Measurements from ENCODE around the gene PAFAH1B2. TPM values are rescaled to one million over a fixed set of nuclear protein-coding genes. Genes with fewer than 3 reads are reported as not detected.

PAFAH1B2 gene
- total RNA-seq, 1 donor from 2014 or later = 98.6 TPM

DNA sequence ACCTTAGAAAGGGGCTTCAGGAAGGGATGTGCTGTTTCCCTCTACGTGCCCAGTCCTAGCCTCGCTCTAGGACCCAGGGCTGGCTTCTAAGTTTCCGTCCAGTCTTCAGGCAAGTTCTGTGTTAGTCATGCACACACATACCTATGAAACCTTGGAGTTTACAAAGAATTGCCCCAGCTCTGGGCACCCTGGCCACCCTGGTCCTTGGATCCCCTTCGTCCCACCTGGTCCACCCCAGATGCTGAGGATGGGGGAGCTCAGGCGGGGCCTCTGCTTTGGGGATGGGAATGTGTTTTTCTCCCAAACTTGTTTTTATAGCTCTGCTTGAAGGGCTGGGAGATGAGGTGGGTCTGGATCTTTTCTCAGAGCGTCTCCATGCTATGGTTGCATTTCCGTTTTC lies 52.9 kb downstream of the PAFAH1B2 start:
- peaks cover 33% of the 10 kb centered on the region for H3K4me1 Mint-ChIP-seq
- no peak overlapping the region for H3K4me3 Mint-ChIP-seq
- no peaks in the 10 kb centered on the region for H3K27me3 Mint-ChIP-seq (ENCODE audit: low read depth)
- DNase-seq (ENCODE audit: low spot score in 2 of 2, unreplicated experiment in 2 of 2) = no peak
- peak overlapping the region; percentile 96 for H3K27ac Mint-ChIP-seq
- TF ChIP-seq, protein P1, sequence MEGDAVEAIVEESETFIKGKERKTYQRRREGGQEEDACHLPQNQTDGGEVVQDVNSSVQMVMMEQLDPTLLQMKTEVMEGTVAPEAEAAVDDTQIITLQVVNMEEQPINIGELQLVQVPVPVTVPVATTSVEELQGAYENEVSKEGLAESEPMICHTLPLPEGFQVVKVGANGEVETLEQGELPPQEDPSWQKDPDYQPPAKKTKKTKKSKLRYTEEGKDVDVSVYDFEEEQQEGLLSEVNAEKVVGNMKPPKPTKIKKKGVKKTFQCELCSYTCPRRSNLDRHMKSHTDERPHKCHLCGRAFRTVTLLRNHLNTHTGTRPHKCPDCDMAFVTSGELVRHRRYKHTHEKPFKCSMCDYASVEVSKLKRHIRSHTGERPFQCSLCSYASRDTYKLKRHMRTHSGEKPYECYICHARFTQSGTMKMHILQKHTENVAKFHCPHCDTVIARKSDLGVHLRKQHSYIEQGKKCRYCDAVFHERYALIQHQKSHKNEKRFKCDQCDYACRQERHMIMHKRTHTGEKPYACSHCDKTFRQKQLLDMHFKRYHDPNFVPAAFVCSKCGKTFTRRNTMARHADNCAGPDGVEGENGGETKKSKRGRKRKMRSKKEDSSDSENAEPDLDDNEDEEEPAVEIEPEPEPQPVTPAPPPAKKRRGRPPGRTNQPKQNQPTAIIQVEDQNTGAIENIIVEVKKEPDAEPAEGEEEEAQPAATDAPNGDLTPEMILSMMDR (IDR thresholded peaks at IDR 0.05; ENCODE audit: unreplicated experiment) = no peak
- H3K36me3 Mint-ChIP-seq = peaks cover 4% of the 10 kb centered on the region
- H3K9me3 Mint-ChIP-seq = no peaks in the 10 kb centered on the region

DNA sequence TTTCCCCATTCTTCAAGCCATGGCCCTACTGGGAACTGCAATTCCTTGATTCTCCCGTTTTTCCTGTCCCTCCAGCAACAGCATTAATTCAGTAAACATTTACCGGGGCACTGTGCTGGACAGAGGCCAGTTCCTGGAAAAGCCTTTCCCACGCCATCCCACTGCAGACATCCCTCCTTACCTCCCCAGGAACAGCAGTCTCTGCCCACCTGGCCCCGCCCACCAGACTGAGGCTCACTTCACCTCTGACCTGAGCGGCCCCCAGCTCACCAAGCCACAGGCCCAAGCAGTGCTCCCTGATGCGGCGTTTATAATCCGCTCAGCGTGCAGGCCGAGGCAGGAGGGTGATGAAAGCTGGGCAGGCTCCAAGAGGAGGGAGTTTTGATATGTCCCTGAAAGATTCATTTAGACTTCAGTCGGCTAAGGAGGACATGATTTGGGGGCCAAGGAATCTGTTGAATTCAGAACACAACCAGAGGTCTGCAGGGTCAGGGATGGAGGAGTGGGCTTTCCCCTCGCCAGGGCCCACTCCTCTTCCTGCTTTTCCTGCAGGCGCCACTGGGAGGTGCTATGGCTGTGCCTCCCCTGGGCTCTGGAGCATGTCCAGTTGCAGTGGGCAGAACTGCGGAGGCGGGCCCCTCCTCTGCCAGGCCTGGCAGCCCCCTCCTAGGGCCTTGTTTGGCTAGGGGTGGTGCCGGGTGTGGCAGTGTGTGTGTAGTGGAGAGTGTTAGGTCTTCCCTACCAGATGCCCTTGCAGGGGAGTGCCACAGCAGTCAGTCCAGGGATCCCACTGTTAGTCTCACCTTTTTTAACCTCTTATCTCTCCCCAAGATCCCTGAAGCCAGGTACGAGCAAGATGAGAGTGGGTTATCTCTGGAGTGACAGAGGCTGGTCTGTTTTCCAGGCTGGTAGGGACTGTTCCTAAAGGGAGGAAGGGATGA lies 53.7 kb downstream of the PAFAH1B2 start:
- peaks cover 33% of the 10 kb centered on the region for H3K4me1 Mint-ChIP-seq
- no peaks in the 10 kb centered on the region for H3K27me3 Mint-ChIP-seq (ENCODE audit: low read depth)
- H3K4me3 Mint-ChIP-seq = peak overlapping the region; percentile 34
- DNase-seq (ENCODE audit: low spot score in 2 of 2, unreplicated experiment in 2 of 2) = peak in 1 of 2 experiments; percentile 60
- peaks cover 4% of the 10 kb centered on the region for H3K36me3 Mint-ChIP-seq
- TF ChIP-seq, protein P1 (IDR thresholded peaks at IDR 0.05; ENCODE audit: unreplicated experiment) = no peak
- peak overlapping the region; percentile 96 for H3K27ac Mint-ChIP-seq
- no peaks in the 10 kb centered on the region for H3K9me3 Mint-ChIP-seq

DNA sequence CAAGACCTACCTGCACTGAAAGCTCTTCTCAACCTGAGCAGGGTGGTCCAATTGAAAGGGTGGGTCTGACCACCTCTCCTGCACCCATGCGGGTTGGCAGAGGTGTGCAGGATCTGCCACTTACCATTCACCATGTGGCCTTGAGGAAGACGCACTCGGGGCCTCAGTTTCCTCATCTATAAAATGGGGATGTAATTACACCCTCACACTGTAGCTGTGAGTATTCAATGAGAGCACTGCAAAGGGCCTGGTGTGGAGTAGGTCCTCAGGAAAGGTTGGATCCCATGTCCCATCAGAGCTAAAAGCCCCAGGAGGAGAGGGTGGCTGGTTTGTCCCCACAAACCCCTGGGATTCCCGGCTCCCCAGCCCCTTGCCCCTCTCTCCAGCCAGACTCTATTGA lies 54.5 kb downstream of the PAFAH1B2 start:
- H3K27me3 Mint-ChIP-seq (ENCODE audit: low read depth) = no peaks in the 10 kb centered on the region
- peaks cover 33% of the 10 kb centered on the region for H3K4me1 Mint-ChIP-seq
- H3K36me3 Mint-ChIP-seq = no peaks in the 10 kb centered on the region
- peak overlapping the region; percentile 96 for H3K27ac Mint-ChIP-seq
- TF ChIP-seq, protein P1 (IDR thresholded peaks at IDR 0.05; ENCODE audit: unreplicated experiment) = no peak
- peak overlapping the region; percentile 71 for H3K4me3 Mint-ChIP-seq
- no peak for DNase-seq (ENCODE audit: low spot score in 2 of 2, unreplicated experiment in 2 of 2)
- no peaks in the 10 kb centered on the region for H3K9me3 Mint-ChIP-seq

DNA sequence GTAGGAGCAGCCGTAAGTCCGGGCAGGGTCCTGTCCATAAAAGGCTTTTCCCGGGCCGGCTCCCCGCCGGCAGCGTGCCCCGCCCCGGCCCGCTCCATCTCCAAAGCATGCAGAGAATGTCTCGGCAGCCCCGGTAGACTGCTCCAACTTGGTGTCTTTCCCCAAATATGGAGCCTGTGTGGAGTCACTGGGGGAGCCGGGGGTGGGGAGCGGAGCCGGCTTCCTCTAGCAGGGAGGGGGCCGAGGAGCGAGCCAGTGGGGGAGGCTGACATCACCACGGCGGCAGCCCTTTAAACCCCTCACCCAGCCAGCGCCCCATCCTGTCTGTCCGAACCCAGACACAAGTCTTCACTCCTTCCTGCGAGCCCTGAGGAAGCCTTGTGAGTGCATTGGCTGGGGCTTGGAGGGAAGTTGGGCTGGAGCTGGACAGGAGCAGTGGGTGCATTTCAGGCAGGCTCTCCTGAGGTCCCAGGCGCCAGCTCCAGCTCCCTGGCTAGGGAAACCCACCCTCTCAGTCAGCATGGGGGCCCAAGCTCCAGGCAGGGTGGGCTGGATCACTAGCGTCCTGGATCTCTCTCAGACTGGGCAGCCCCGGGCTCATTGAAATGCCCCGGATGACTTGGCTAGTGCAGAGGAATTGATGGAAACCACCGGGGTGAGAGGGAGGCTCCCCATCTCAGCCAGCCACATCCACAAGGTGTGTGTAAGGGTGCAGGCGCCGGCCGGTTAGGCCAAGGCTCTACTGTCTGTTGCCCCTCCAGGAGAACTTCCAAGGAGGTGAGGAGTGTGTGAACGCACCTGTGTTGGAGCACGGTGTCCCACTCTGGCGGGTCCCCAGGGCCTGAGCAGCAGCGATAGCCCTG lies 55.2 kb downstream of the PAFAH1B2 start, which contains the start of gene TAGLN:
Gene TAGLN (plus strand): TSS at position 318 of the 863 bp plus-strand sequence. CDS start 3,644 bp downstream, outside the sequence.
- no peaks in the 10 kb centered on the region for H3K36me3 Mint-ChIP-seq
- H3K4me1 Mint-ChIP-seq = peaks cover 33% of the 10 kb centered on the region
- H3K4me3 Mint-ChIP-seq = peak within 1 kb of the TSS; percentile 71
- H3K27me3 Mint-ChIP-seq (ENCODE audit: low read depth) = no peaks in the 10 kb centered on the region
- TF ChIP-seq, protein P1 (IDR thresholded peaks at IDR 0.05; ENCODE audit: unreplicated experiment) = no peak
- DNase-seq (ENCODE audit: low spot score in 2 of 2, unreplicated experiment in 2 of 2) = peak; percentile 68 to 83
- H3K9me3 Mint-ChIP-seq = no peaks in the 10 kb centered on the region
- H3K27ac Mint-ChIP-seq = peak within 1 kb of the TSS; percentile 96

DNA sequence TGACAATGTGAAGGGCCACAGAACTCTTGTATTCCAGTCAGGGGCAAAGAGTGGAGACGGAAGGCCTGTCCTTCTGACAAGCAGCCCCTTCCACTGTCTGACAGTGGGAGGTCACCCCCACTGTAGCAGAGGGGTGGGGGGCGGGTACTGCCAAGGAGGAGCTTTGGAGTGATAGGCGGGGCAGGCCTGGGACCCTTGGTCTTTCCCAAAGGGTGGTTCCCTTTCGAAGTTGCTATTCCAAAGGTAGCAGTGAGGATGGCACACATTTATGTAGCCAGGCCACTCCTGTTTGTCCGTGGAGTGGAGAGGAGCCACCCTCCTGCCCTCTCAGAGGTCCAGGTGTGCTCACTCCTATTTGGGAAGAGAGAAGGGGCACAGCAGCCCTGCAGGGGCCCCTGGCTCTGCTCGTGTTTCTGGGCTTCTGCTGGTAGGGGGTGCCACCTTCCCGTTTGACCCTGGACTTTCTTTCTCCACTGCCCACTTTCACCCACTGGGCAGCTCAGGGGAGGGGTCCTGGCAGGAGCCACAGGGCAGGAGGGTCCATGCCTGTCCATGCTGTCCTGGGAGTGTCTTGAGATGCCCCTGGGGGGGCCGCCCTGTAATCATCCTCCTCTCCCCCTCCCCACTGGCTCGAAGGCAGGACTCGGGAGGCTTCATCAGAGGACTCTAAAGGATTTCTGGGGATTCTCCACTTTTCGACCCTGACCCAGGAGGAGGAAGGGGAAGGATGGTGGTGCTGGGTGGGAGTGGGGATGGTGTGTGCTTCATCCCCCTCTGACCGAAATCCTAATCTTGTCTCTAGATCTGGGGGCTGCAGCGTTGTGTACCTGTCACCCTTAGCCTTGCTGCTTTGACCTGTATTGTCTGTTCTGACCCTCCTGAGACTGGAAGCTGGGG lies 56.1 kb downstream of the PAFAH1B2 start:
- peaks cover 33% of the 10 kb centered on the region for H3K4me1 Mint-ChIP-seq
- DNase-seq (ENCODE audit: low spot score in 2 of 2, unreplicated experiment in 2 of 2) = no peak
- H3K4me3 Mint-ChIP-seq = peak overlapping the region; percentile 71
- TF ChIP-seq, protein P1 (IDR thresholded peaks at IDR 0.05; ENCODE audit: unreplicated experiment) = no peak
- peak overlapping the region; percentile 96 for H3K27ac Mint-ChIP-seq
- H3K36me3 Mint-ChIP-seq = peaks cover 4% of the 10 kb centered on the region
- no peaks in the 10 kb centered on the region for H3K27me3 Mint-ChIP-seq (ENCODE audit: low read depth)
- no peaks in the 10 kb centered on the region for H3K9me3 Mint-ChIP-seq
